Measurements from ENCODE around the gene FRMD4B. TPM values are rescaled to one million over a fixed set of nuclear protein-coding genes. Genes with fewer than 3 reads are reported as not detected.
"Not testable (repeated sequence)": the region's sequence is repeated elsewhere in the genome, so short reads cannot be mapped to it uniquely, and the experiment has no call there.

The FRMD4B gene
- total RNA-seq, 2 donors from 2014 or later: 2.1 to 2.2 TPM

GRCh38 chr3:69283496-69283895, 102.4 kb downstream of the FRMD4B start:
- Histone ChIP-seq H3K4me1 (ENCODE audit: control insufficient read depth, insufficient read depth, low read length) (no peaks in the 10 kb centered on the region), H3K27me3 (ENCODE audit: control insufficient read depth, insufficient read depth, low read length, poor library complexity, severe bottlenecking) (no peaks in the 10 kb centered on the region), H3K4me3 (ENCODE audit: low read length) (no peak overlapping the region), H3K9ac (ENCODE audit: extremely low read depth, low read length, poor library complexity, severe bottlenecking) (no peak overlapping the region), H3K36me3 (ENCODE audit: control insufficient read depth, insufficient read depth, low read length) (no peaks in the 10 kb centered on the region), H3K9me3 (ENCODE audit: control insufficient read depth, low read length) (peaks cover 10% of the 10 kb centered on the region), H3K27ac (ENCODE audit: low read depth, low read length) (no peak overlapping the region)
- H3K36me3 Mint-ChIP-seq (ENCODE audit: low read depth): no peaks in the 10 kb centered on the region
- H3K27ac Mint-ChIP-seq: no peak overlapping the region
- peaks cover 5% of the 10 kb centered on the region for H3K27me3 Mint-ChIP-seq (ENCODE audit: insufficient read depth)
- no peak overlapping the region for H3K4me3 Mint-ChIP-seq
- TF ChIP-seq, protein P1, sequence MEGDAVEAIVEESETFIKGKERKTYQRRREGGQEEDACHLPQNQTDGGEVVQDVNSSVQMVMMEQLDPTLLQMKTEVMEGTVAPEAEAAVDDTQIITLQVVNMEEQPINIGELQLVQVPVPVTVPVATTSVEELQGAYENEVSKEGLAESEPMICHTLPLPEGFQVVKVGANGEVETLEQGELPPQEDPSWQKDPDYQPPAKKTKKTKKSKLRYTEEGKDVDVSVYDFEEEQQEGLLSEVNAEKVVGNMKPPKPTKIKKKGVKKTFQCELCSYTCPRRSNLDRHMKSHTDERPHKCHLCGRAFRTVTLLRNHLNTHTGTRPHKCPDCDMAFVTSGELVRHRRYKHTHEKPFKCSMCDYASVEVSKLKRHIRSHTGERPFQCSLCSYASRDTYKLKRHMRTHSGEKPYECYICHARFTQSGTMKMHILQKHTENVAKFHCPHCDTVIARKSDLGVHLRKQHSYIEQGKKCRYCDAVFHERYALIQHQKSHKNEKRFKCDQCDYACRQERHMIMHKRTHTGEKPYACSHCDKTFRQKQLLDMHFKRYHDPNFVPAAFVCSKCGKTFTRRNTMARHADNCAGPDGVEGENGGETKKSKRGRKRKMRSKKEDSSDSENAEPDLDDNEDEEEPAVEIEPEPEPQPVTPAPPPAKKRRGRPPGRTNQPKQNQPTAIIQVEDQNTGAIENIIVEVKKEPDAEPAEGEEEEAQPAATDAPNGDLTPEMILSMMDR (conservative IDR thresholded peaks at IDR 0.05): no peak
- DNase-seq: no peak
- peaks cover 18% of the 10 kb centered on the region for H3K4me1 Mint-ChIP-seq
- H3K9me3 Mint-ChIP-seq: peaks cover 1% of the 10 kb centered on the region
- 92 to 95% methylated on average over 2 to 5 of the region's 5 CpGs for WGBS, 2 experiments (ENCODE audit: insufficient coverage in 1 of 2, insufficient read length in 1 of 2)

- Mint-ChIP-seq H3K27ac (no peak overlapping the region), H3K4me1 (peaks cover 6% of the 10 kb centered on the region), H3K36me3 (ENCODE audit: low read depth) (no peaks in the 10 kb centered on the region), H3K9me3 (peaks cover 1% of the 10 kb centered on the region), H3K4me3 (no peak overlapping the region), H3K27me3 (ENCODE audit: insufficient read depth) (peaks cover 3% of the 10 kb centered on the region)
- Histone ChIP-seq H3K4me3 (ENCODE audit: low read length) (no peak overlapping the region), H3K9ac (ENCODE audit: extremely low read depth, low read length, poor library complexity, severe bottlenecking) (no peak overlapping the region), H3K36me3 (ENCODE audit: control insufficient read depth, insufficient read depth, low read length) (no peaks in the 10 kb centered on the region), H3K9me3 (ENCODE audit: control insufficient read depth, low read length) (peaks cover 10% of the 10 kb centered on the region), H3K27ac (ENCODE audit: low read depth, low read length) (no peak overlapping the region), H3K4me1 (ENCODE audit: control insufficient read depth, insufficient read depth, low read length) (no peaks in the 10 kb centered on the region), H3K27me3 (ENCODE audit: control insufficient read depth, insufficient read depth, low read length, poor library complexity, severe bottlenecking) (no peaks in the 10 kb centered on the region)
- TF ChIP-seq, protein P1 (conservative IDR thresholded peaks at IDR 0.05): no peak
- WGBS, 2 experiments (ENCODE audit: insufficient coverage in 1 of 2, insufficient read length in 1 of 2): 86 to 100% methylated on average over 1 to 3 of the region's 3 CpGs
- no peak for DNase-seq
These were observed 103.7 kb downstream of the FRMD4B start for GRCh38 chr3:69282181-69282580.

DNA sequence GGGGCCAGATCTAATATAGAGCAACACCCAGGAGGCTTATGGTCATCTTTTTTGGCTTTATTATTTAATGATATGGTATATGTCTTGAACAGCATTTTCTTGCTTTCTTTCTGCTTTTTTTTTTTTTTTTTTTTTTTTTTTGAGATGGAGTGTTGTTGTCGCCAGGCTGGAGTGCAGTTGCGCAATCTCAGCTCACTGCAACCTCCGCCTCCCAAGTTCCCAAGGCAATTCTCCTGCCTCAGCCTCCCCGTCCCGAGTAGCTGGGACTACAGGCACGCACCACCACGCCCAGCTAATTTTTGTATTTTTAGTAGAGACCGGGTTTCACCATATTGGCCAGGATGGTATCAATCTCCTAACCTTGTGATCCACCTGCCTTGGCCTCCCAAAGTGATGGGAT, 108.5 kb downstream of the FRMD4B start:
- not testable (repeated sequence) for H3K27ac Mint-ChIP-seq; H3K27ac ChIP-seq (ENCODE audit: low read depth, low read length); H3K4me1 ChIP-seq (ENCODE audit: control insufficient read depth, insufficient read depth, low read length); H3K27me3 Mint-ChIP-seq (ENCODE audit: insufficient read depth); H3K4me3 Mint-ChIP-seq; H3K4me3 ChIP-seq (ENCODE audit: low read length); H3K9ac ChIP-seq (ENCODE audit: extremely low read depth, low read length, poor library complexity, severe bottlenecking); H3K9me3 ChIP-seq (ENCODE audit: control insufficient read depth, low read length); H3K9me3 Mint-ChIP-seq; H3K36me3 Mint-ChIP-seq (ENCODE audit: low read depth); H3K27me3 ChIP-seq (ENCODE audit: control insufficient read depth, insufficient read depth, low read length, poor library complexity, severe bottlenecking); H3K36me3 ChIP-seq (ENCODE audit: control insufficient read depth, insufficient read depth, low read length); DNase-seq
- 88 to 95% methylated on average over 6 to 8 of the region's 8 CpGs for WGBS, 2 experiments (ENCODE audit: insufficient coverage in 1 of 2, insufficient read length in 1 of 2)
- H3K4me1 Mint-ChIP-seq: peaks cover 15% of the 10 kb centered on the region

GRCh38 chr3:69276884-69277283, 109.0 kb downstream of the FRMD4B start:
- Mint-ChIP-seq H3K27ac (no peak overlapping the region), H3K27me3 (ENCODE audit: insufficient read depth) (peaks cover 3% of the 10 kb centered on the region), H3K4me3 (no peak overlapping the region), H3K36me3 (ENCODE audit: low read depth) (no peaks in the 10 kb centered on the region), H3K4me1 (peaks cover 11% of the 10 kb centered on the region), H3K9me3 (no peaks in the 10 kb centered on the region)
- TF ChIP-seq, protein P1 (conservative IDR thresholded peaks at IDR 0.05): no peak
- DNase-seq: no peak
- peaks cover 3% of the 10 kb centered on the region for H3K4me1 ChIP-seq (ENCODE audit: control insufficient read depth, insufficient read depth, low read length)
- no peaks in the 10 kb centered on the region for H3K36me3 ChIP-seq (ENCODE audit: control insufficient read depth, insufficient read depth, low read length)
- H3K27me3 ChIP-seq (ENCODE audit: control insufficient read depth, insufficient read depth, low read length, poor library complexity, severe bottlenecking): no peaks in the 10 kb centered on the region
- no peak overlapping the region for H3K9ac ChIP-seq (ENCODE audit: extremely low read depth, low read length, poor library complexity, severe bottlenecking)
- no peak overlapping the region for H3K4me3 ChIP-seq (ENCODE audit: low read length)
- no peaks in the 10 kb centered on the region for H3K9me3 ChIP-seq (ENCODE audit: control insufficient read depth, low read length)
- no peak overlapping the region for H3K27ac ChIP-seq (ENCODE audit: low read depth, low read length)
- WGBS, 2 experiments (ENCODE audit: insufficient coverage in 1 of 2, insufficient read length in 1 of 2): 70 to 71% methylated on average over 4 of the region's 4 CpGs

DNA sequence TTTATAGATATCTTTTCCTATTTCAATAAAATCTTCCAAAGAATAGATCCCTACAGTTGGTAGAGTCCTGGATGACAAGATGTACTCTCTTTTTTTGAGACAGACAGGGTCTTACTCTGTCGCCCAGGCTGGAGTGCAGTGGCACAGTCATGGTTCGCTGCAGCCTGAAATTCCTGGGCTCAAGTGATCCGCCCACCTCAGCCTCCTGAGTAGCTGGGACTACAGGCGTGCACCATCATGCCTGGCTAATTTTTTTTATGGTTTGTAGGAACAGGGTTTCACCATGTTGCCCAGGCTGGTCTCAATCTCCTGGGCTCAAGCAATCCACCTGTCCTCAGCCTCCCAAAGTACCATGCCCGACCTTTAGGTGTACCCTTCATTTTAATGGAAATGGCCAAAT, 109.7 kb downstream of the FRMD4B start:
- not testable (repeated sequence) for H3K4me3 ChIP-seq (ENCODE audit: low read length); H3K4me3 Mint-ChIP-seq; H3K27me3 Mint-ChIP-seq (ENCODE audit: insufficient read depth); H3K4me1 Mint-ChIP-seq; H3K9me3 Mint-ChIP-seq; H3K27ac Mint-ChIP-seq; H3K36me3 ChIP-seq (ENCODE audit: control insufficient read depth, insufficient read depth, low read length); H3K27ac ChIP-seq (ENCODE audit: low read depth, low read length); H3K27me3 ChIP-seq (ENCODE audit: control insufficient read depth, insufficient read depth, low read length, poor library complexity, severe bottlenecking); H3K36me3 Mint-ChIP-seq (ENCODE audit: low read depth); H3K9me3 ChIP-seq (ENCODE audit: control insufficient read depth, low read length); H3K9ac ChIP-seq (ENCODE audit: extremely low read depth, low read length, poor library complexity, severe bottlenecking); DNase-seq; H3K4me1 ChIP-seq (ENCODE audit: control insufficient read depth, insufficient read depth, low read length)
- WGBS, 2 experiments (ENCODE audit: insufficient coverage in 1 of 2, insufficient read length in 1 of 2): 92 to 100% methylated on average over 4 to 5 of the region's 5 CpGs

All from endodermal cell (in vitro differentiated cells).